Muscle of leg (tissue), 11 donors: ENCODE data around the gene EEFSEC. TPM values are rescaled to one million over a fixed set of nuclear protein-coding genes. Genes with fewer than 3 reads are reported as not detected.

ENCODE experiments used
- DNase-seq: peaks from one replicate; pipeline ENCODE4 v3.0.0; 2013
- H3K27ac ChIP-seq: one replicate; pipeline ENCODE4 v1.5.1; 2013; ENCODE audit warnings: mild to moderate bottlenecking, low read length, control low read depth
- H3K27me3 ChIP-seq: one replicate; pipeline ENCODE4 v1.6.1; 2013; ENCODE audit warnings: low read length; ENCODE audit not compliant: control insufficient read depth, insufficient read depth
- H3K36me3 ChIP-seq: one replicate; pipeline ENCODE4 v1.6.1; 2013; ENCODE audit warnings: low read length; ENCODE audit not compliant: control insufficient read depth, insufficient read depth
- H3K4me1 ChIP-seq: one replicate; pipeline ENCODE4 v1.6.1; 2013; ENCODE audit warnings: low read length; ENCODE audit not compliant: control insufficient read depth, insufficient read depth
- H3K4me3 ChIP-seq: one replicate; pipeline ENCODE4 v1.5.1; 2013; ENCODE audit warnings: low read length, control low read depth
- H3K9me3 ChIP-seq: replicated peaks from 2 replicates; pipeline ENCODE4 v1.6.1; 2013; ENCODE audit warnings: low read depth, low read length; ENCODE audit not compliant: control insufficient read depth
- WGBS: methylation state at CpG from one replicate; pipeline ENCODE4 v1.1.5; 2013; ENCODE audit warnings: missing lambda C conversion rate; ENCODE audit not compliant: insufficient coverage; 5-methylcytosine and 5-hydroxymethylcytosine counted together
- polyA plus RNA-seq, 8 donors: library from polyadenylated mRNA; unstranded; fragments of 120-200 nt; gene quantifications; one replicate each; pipeline versions ENCODE4 v1.2.1 to v1.2.3, GENCODE V29; 2013; ENCODE audit warnings: inconsistent platforms in 1 of 8, low replicate concordance in 1 of 8; ENCODE audit not compliant: insufficient read length in 8 of 8, insufficient read depth in 1 of 8
- total RNA-seq: library from RNA; stranded (reverse); fragments of 120-200 nt; gene quantifications from one replicate; pipeline ENCODE4 v1.2.4, GENCODE V29; 2013

The EEFSEC gene
- total and polyA plus RNA-seq, 9 donors, result 5.5 to 20.9 (median 16.9) TPM

GRCh38 chr3:128301186-128302023 lies 148.1 kb downstream of the EEFSEC start:
- Histone ChIP-seq H3K4me3 (no peak overlapping the region), H3K9me3 (no peaks in the 10 kb centered on the region), H3K27ac (no peak overlapping the region), H3K36me3 (peaks cover 3% of the 10 kb centered on the region), H3K27me3 (no peaks in the 10 kb centered on the region), H3K4me1 (peaks cover 5% of the 10 kb centered on the region)
- DNase-seq, result no peak
- 76% methylated on average over 7 of the region's 8 CpGs for WGBS

GRCh38 chr3:128306481-128306880 lies 153.2 kb downstream of the EEFSEC start:
- H3K27ac ChIP-seq, result no peak overlapping the region
- H3K9me3 ChIP-seq, result no peaks in the 10 kb centered on the region
- H3K36me3 ChIP-seq, result peaks cover 3% of the 10 kb centered on the region
- no peak for DNase-seq
- H3K27me3 ChIP-seq, result no peaks in the 10 kb centered on the region
- WGBS, result no CpG with 5 or more reads among the region's 2 CpGs
- no peak overlapping the region for H3K4me3 ChIP-seq
- H3K4me1 ChIP-seq, result peaks cover 26% of the 10 kb centered on the region

- H3K9me3 ChIP-seq, result no peaks in the 10 kb centered on the region
- no peaks in the 10 kb centered on the region for H3K27me3 ChIP-seq
- no peak for DNase-seq
- no peak overlapping the region for H3K4me3 ChIP-seq
- H3K4me1 ChIP-seq, result peaks cover 30% of the 10 kb centered on the region
- H3K27ac ChIP-seq, result no peak overlapping the region
- WGBS, result 100% methylated on average over 2 of the region's 3 CpGs
- peaks cover 3% of the 10 kb centered on the region for H3K36me3 ChIP-seq
Measured at GRCh38 chr3:128307029-128307633, 153.8 kb downstream of the EEFSEC start.

GRCh38 chr3:128307781-128308469 lies 154.6 kb downstream of the EEFSEC start:
- no peaks in the 10 kb centered on the region for H3K27me3 ChIP-seq
- no peaks in the 10 kb centered on the region for H3K9me3 ChIP-seq
- H3K36me3 ChIP-seq, result peaks cover 3% of the 10 kb centered on the region
- H3K4me1 ChIP-seq, result peaks cover 30% of the 10 kb centered on the region
- H3K27ac ChIP-seq, result no peak overlapping the region
- 95% methylated on average over 5 of the region's 6 CpGs for whole genome bisulfite sequencing
- no peak overlapping the region for H3K4me3 ChIP-seq
- DNase-seq, result no peak

GRCh38 chr3:128309026-128309425 lies 155.7 kb downstream of the EEFSEC start:
- WGBS, result 78% methylated on average over 8 of the region's 8 CpGs
- no peak overlapping the region for H3K27ac ChIP-seq
- peaks cover 30% of the 10 kb centered on the region for H3K4me1 ChIP-seq

GRCh38 chr3:128310286-128311058 lies 157.2 kb downstream of the EEFSEC start:
- WGBS, result 100% methylated on average over 1 of the region's 4 CpGs

More at GRCh38 chr3:128309026-128309425, 155.7 kb downstream of the EEFSEC start:
- H3K4me3 ChIP-seq, result no peak overlapping the region
- no peaks in the 10 kb centered on the region for H3K9me3 ChIP-seq
- peaks cover 3% of the 10 kb centered on the region for H3K36me3 ChIP-seq
- no peaks in the 10 kb centered on the region for H3K27me3 ChIP-seq
- DNase-seq, result peak; percentile 69

DNA sequence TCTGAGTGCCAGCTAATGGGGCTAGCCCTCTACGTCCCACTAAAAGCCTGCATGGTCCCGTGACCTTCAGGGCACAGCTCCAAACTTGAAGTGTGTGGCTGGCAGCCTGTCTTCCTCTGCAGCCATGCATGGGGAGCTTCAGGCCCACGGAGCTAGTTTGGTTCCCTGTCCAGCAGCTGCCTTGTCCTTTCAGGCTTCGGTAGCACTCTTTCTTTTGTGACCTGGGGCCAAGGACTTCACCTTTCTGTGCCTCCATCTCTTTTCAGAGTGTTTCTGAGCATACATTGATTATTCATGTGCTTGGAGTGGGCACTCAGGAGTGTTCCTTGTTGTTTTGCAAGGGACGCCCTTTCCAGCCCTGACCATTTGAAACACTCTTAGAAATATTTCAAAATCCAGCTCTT lies 158.2 kb downstream of the EEFSEC start:
- DNase-seq, result peak; percentile 33
- Histone ChIP-seq H3K4me3 (no peak overlapping the region), H3K27ac (no peak overlapping the region), H3K36me3 (no peaks in the 10 kb centered on the region), H3K9me3 (no peaks in the 10 kb centered on the region), H3K4me1 (peaks cover 33% of the 10 kb centered on the region), H3K27me3 (no peaks in the 10 kb centered on the region)
- WGBS, result 51% methylated on average over 4 of the region's 5 CpGs

More at GRCh38 chr3:128310286-128311058, 157.2 kb downstream of the EEFSEC start:
- Histone ChIP-seq H3K4me3 (no peak overlapping the region), H3K36me3 (no peaks in the 10 kb centered on the region), H3K27ac (no peak overlapping the region), H3K27me3 (no peaks in the 10 kb centered on the region), H3K4me1 (peaks cover 30% of the 10 kb centered on the region), H3K9me3 (no peaks in the 10 kb centered on the region)
- no peak for DNase-seq

GRCh38 chr3:128312271-128312670 lies 159.0 kb downstream of the EEFSEC start:
- Histone ChIP-seq H3K4me3 (no peak overlapping the region), H3K9me3 (no peaks in the 10 kb centered on the region), H3K36me3 (no peaks in the 10 kb centered on the region), H3K27ac (no peak overlapping the region), H3K4me1 (peaks cover 40% of the 10 kb centered on the region), H3K27me3 (no peaks in the 10 kb centered on the region)
- 91% methylated on average over 10 of the region's 10 CpGs for WGBS
- DNase-seq, result no peak

GRCh38 chr3:128313071-128313725 lies 159.9 kb downstream of the EEFSEC start:
- DNase-seq, result no peak
- no peak overlapping the region for H3K4me3 ChIP-seq
- no peak overlapping the region for H3K27ac ChIP-seq
- peaks cover 43% of the 10 kb centered on the region for H3K4me1 ChIP-seq
- H3K27me3 ChIP-seq, result no peaks in the 10 kb centered on the region
- WGBS, result 98% methylated on average over 5 of the region's 5 CpGs
- no peaks in the 10 kb centered on the region for H3K36me3 ChIP-seq
- no peaks in the 10 kb centered on the region for H3K9me3 ChIP-seq
